ENCODE measurements around the gene ZNF593.

ZNF593 gene

GRCh38 chr1:26210147-26210870, 40.6 kb downstream of the ZNF593 start:
- Histone ChIP-seq H3K27ac (ENCODE audit: low read depth, low read length) (no peak overlapping the region), H3K36me3 (ENCODE audit: control insufficient read depth in 1 of 2, insufficient read depth in 2 of 2, low read length in 2 of 2) (no peaks in the 10 kb centered on the region), H3K9me3 (ENCODE audit: control insufficient read depth in 1 of 2, low read length in 2 of 2) (no peaks in the 10 kb centered on the region), H3K4me1 (ENCODE audit: control insufficient read depth in 1 of 2, insufficient read depth in 2 of 2, low read length in 2 of 2) (no peaks in the 10 kb centered on the region), H3K27me3 (ENCODE audit: control insufficient read depth in 1 of 2, insufficient read depth in 2 of 2, low read length in 2 of 2) (no peaks in the 10 kb centered on the region), H3K9ac (ENCODE audit: low read depth in 1 of 2, low read length in 2 of 2) (no peak overlapping the region), H3K4me3 (ENCODE audit: low read depth in 1 of 2, low read length in 2 of 2) (no peak overlapping the region)

DNA sequence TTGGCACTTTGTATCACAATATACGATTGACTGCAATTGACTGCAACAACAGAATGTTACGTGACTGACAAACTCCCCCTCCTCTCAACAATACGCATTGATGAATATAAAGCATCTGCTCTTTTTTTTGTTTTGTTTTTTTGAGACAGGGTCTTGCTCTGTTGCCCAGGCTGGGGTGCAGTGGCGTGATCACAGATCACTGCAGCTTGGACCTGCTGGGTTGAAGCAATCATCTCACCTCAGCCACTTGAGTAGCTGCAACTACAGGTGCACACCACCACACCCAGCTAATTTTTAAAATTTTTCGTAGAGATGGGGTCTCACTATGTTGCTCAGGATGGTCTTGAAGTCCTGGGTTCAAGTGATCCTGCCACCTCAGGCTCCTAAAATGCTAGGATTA, 43.0 kb downstream of the ZNF593 start:
- Histone ChIP-seq H3K27me3 (ENCODE audit: control insufficient read depth in 1 of 2, insufficient read depth in 2 of 2, low read length in 2 of 2) (no peaks in the 10 kb centered on the region), H3K4me3 (ENCODE audit: low read depth in 1 of 2, low read length in 2 of 2) (no peak overlapping the region), H3K4me1 (ENCODE audit: control insufficient read depth in 1 of 2, insufficient read depth in 2 of 2, low read length in 2 of 2) (no peaks in the 10 kb centered on the region), H3K9ac (ENCODE audit: low read depth in 1 of 2, low read length in 2 of 2) (no peak overlapping the region), H3K36me3 (ENCODE audit: control insufficient read depth in 1 of 2, insufficient read depth in 2 of 2, low read length in 2 of 2) (no peaks in the 10 kb centered on the region), H3K9me3 (ENCODE audit: control insufficient read depth in 1 of 2, low read length in 2 of 2) (no peaks in the 10 kb centered on the region), H3K27ac (ENCODE audit: low read depth, low read length) (no peak overlapping the region)

DNA sequence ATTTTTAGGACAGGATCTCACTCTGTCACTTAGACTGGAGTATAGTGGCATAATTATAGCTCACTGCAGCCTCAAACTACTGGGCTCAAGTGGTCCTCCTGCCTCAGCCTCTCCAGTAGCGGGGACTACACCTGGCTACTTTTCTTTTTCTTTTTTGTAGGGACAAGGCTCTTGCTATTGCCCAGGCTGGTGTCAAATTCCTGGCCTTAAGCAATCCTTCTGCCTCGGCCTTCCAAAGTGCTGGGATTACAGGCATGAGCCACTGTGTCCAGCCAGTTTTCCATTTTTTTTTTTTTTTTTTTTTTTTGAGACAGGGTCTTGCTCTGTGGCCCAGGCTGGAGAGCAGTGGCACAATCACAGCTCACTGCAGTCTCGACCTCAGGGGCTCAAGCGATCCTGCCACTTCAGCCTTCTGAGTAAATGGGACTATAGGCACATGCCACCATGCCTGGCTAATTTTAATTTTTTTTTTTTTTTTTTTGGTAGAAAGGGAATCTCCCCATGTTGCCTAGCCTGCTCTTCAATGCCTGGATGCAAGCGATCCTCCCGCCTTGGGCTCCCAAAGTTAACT, 43.7 kb downstream of the ZNF593 start:
- no peak overlapping the region for H3K27ac ChIP-seq (ENCODE audit: low read depth, low read length)
- H3K4me1 ChIP-seq (ENCODE audit: control insufficient read depth in 1 of 2, insufficient read depth in 2 of 2, low read length in 2 of 2) = no peaks in the 10 kb centered on the region
- no peaks in the 10 kb centered on the region for H3K36me3 ChIP-seq (ENCODE audit: control insufficient read depth in 1 of 2, insufficient read depth in 2 of 2, low read length in 2 of 2)
- no peak overlapping the region for H3K4me3 ChIP-seq (ENCODE audit: low read depth in 1 of 2, low read length in 2 of 2)
- H3K9ac ChIP-seq (ENCODE audit: low read depth in 1 of 2, low read length in 2 of 2) = no peak overlapping the region
- no peaks in the 10 kb centered on the region for H3K27me3 ChIP-seq (ENCODE audit: control insufficient read depth in 1 of 2, insufficient read depth in 2 of 2, low read length in 2 of 2)
- no peaks in the 10 kb centered on the region for H3K9me3 ChIP-seq (ENCODE audit: control insufficient read depth in 1 of 2, low read length in 2 of 2)

- Histone ChIP-seq H3K4me3 (ENCODE audit: low read depth in 1 of 2, low read length in 2 of 2) (no peak overlapping the region), H3K27me3 (ENCODE audit: control insufficient read depth in 1 of 2, insufficient read depth in 2 of 2, low read length in 2 of 2) (peaks cover under 1 to 3% of the 10 kb centered on the region in 2 donors), H3K9me3 (ENCODE audit: control insufficient read depth in 1 of 2, low read length in 2 of 2) (no peaks in the 10 kb centered on the region), H3K9ac (ENCODE audit: low read depth in 1 of 2, low read length in 2 of 2) (no peak overlapping the region), H3K27ac (ENCODE audit: low read depth, low read length) (no peak overlapping the region), H3K4me1 (ENCODE audit: control insufficient read depth in 1 of 2, insufficient read depth in 2 of 2, low read length in 2 of 2) (no peaks in the 10 kb centered on the region), H3K36me3 (ENCODE audit: control insufficient read depth in 1 of 2, insufficient read depth in 2 of 2, low read length in 2 of 2) (no peaks in the 10 kb centered on the region)
Measured at GRCh38 chr1:26215246-26215645, 45.5 kb downstream of the ZNF593 start.

DNA sequence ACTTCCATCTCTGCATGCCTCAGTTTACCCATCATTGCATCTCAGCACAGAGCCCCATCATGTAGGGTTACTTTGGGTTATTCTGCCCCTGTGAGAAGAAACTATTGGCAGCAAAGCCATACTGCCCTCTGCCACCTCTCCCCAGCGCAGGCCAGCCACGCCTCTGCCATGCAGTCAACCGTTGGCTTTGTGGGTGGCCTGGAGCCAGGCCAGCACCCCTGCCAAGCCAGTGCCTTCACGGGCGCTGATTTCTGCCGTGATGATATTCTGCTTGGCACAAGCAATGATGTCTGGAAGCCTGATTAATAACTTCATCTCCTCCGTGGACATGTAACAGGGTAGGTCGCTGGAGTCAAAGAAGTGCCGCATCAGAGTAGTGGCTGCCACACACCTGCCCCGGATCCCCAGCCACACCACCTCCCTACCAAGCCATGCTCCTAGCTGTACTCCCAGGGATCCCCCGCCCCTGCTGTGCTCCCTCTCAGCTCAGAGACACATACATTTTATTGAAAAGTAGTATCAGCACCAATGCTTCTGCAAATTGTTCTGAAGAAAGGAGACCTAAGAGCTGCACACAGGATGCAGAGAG, 49.3 kb downstream of the ZNF593 start:
- H3K4me1 ChIP-seq (ENCODE audit: control insufficient read depth in 1 of 2, insufficient read depth in 2 of 2, low read length in 2 of 2) = no peaks in the 10 kb centered on the region
- no peak overlapping the region for H3K9ac ChIP-seq (ENCODE audit: low read depth in 1 of 2, low read length in 2 of 2)
- H3K27me3 ChIP-seq (ENCODE audit: control insufficient read depth in 1 of 2, insufficient read depth in 2 of 2, low read length in 2 of 2) = peaks cover 3 to 6% of the 10 kb centered on the region in 2 donors
- no peak overlapping the region for H3K4me3 ChIP-seq (ENCODE audit: low read depth in 1 of 2, low read length in 2 of 2)
- H3K27ac ChIP-seq (ENCODE audit: low read depth, low read length) = no peak overlapping the region
- H3K36me3 ChIP-seq (ENCODE audit: control insufficient read depth in 1 of 2, insufficient read depth in 2 of 2, low read length in 2 of 2) = no peaks in the 10 kb centered on the region
- H3K9me3 ChIP-seq (ENCODE audit: control insufficient read depth in 1 of 2, low read length in 2 of 2) = no peaks in the 10 kb centered on the region
